ENCODE results near the gene NCF2.

NCF2 gene

DNA sequence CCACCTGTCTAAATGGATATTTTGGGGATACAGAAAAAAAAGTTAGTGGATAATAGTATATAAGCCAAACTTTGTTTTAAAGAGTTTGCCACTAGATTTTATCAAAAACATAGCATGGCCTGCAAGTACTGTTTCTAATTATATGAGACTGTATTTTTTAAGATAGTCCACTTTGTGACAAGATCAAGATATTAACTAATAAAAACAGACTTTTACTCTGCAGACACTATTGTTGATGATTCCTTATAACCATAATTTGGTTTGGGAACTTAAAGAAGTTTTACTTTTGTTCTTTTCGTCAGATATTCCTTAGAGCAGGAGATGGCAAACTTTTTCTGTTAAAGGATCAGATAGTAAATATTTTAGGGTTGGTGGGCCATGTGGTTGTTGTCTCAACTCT is 81.6 kb downstream of the NCF2 start:
- H3K4me3 ChIP-seq (ENCODE audit: low read depth, low read length): no peak overlapping the region
- in situ Hi-C loops (cut with HindIII; ENCODE audit: low sequenced_read_pairs): no loop called here

GRCh38 chr1:183506561-183506960 is 83.7 kb downstream of the NCF2 start:
- TF ChIP-seq CTCF (IDR thresholded peaks at IDR 0.05; ENCODE audit: low read depth, low read length, missing control alignments): no peak
- in situ Hi-C loops (cut with HindIII; ENCODE audit: low sequenced_read_pairs): no loop called here
- H3K4me3 ChIP-seq (ENCODE audit: low read depth, low read length): no peak overlapping the region
- DNase-seq (ENCODE audit: low read depth): no peak

More for the DNA sequence above, 81.6 kb downstream of the NCF2 start:
- no peak for DNase-seq (ENCODE audit: low read depth)
- TF ChIP-seq CTCF (IDR thresholded peaks at IDR 0.05; ENCODE audit: low read depth, low read length, missing control alignments): no peak
